OCI-LY1 (cell line): Measurements from ENCODE around the gene NSL1.

ENCODE experiments used
- H2AFZ ChIP-seq: fragments of 200-600 bp; sonication (generic), shearing (Covaris generic); 2 replicates; pipeline ENCODE4 v1.6.0; 2014; ENCODE audit warnings: antibody characterized with exemption, mild to moderate bottlenecking, low read length
- H3F3A ChIP-seq: fragments of 200-600 bp; sonication (generic), shearing (Covaris generic); 2 replicates; pipeline ENCODE4 v1.6.0; 2014; ENCODE audit warnings: mild to moderate bottlenecking, antibody characterized with exemption, low read length, moderate library complexity; ENCODE audit not compliant: insufficient read depth
- H3K27ac ChIP-seq: fragments of 200-600 bp; sonication (generic); 2 replicates; pipeline ENCODE4 v1.5.1; 2014; ENCODE audit warnings: low read length, mixed run types, mild to moderate bottlenecking, low read depth; ENCODE audit not compliant: poor library complexity, severe bottlenecking
- H3K27me3 ChIP-seq: fragments of 200-600 bp; sonication (generic); 2 replicates; pipeline ENCODE4 v1.6.0; 2014; ENCODE audit warnings: antibody characterized with exemption, mild to moderate bottlenecking, low read length, moderate library complexity; ENCODE audit not compliant: insufficient read depth
- H3K36me3 ChIP-seq: fragments of 200-600 bp; sonication (generic); 2 replicates; pipeline ENCODE4 v1.6.1; 2014; ENCODE audit warnings: mild to moderate bottlenecking, antibody characterized with exemption, low read length, moderate library complexity, mixed read lengths; ENCODE audit not compliant: insufficient read depth
- H3K4me1 ChIP-seq: fragments of 200-600 bp; sonication (generic); 2 replicates; pipeline ENCODE4 v1.5.1; 2014; ENCODE audit warnings: mild to moderate bottlenecking, low read length, moderate library complexity; ENCODE audit not compliant: insufficient read depth, severe bottlenecking
- H3K4me2 ChIP-seq: fragments of 200-600 bp; sonication (generic), shearing (Covaris generic); 2 replicates; pipeline ENCODE4 v1.6.1; 2014; ENCODE audit warnings: low read length
- H3K4me3 ChIP-seq: fragments of 200-600 bp; sonication (generic); 2 replicates; pipeline ENCODE4 v1.5.1; 2014; ENCODE audit warnings: low read length, low read depth, mild to moderate bottlenecking, mixed read lengths; ENCODE audit not compliant: poor library complexity, severe bottlenecking
- H3K79me2 ChIP-seq: fragments of 200-600 bp; shearing (Covaris generic); 2 replicates; pipeline ENCODE4 v1.6.1; 2016; ENCODE audit warnings: mixed run types, low read length, mixed read lengths; ENCODE audit not compliant: insufficient read depth
- H3K9ac ChIP-seq: fragments of 200-600 bp; sonication (generic), shearing (Covaris generic); 2 replicates; pipeline ENCODE4 v1.6.1; 2014; ENCODE audit warnings: mild to moderate bottlenecking, low read length, mixed read lengths
- H3K9me2 ChIP-seq: fragments of 200-600 bp; sonication (generic), shearing (Covaris generic); 2 replicates; pipeline ENCODE4 v1.6.1; 2014; ENCODE audit warnings: low read depth, mild to moderate bottlenecking, low read length, mixed read lengths
- H3K9me3 ChIP-seq: fragments of 200-600 bp; shearing (Covaris generic); 2 replicates; pipeline ENCODE4 v1.6.1; 2014; ENCODE audit warnings: low read length, mixed read lengths
- H4K20me1 ChIP-seq: fragments of 200-600 bp; sonication (generic), shearing (Covaris generic); 2 replicates; pipeline ENCODE4 v1.6.0; 2016; ENCODE audit warnings: mild to moderate bottlenecking, low read length; ENCODE audit not compliant: insufficient read depth
- EZH2 ChIP-seq: fragments of 200-600 bp; sonication (generic), shearing (Covaris generic); IDR thresholded peaks from 2 replicates; pipeline ENCODE4 v1.8.0; 2017; ENCODE audit warnings: borderline replicate concordance, mixed run types, mild to moderate bottlenecking, antibody characterized with exemption, low read length, moderate library complexity, mixed read lengths
- TF ChIP-seq, protein P1 (sequence below): fragments of 200-600 bp; sonication (generic), shearing (Covaris generic); IDR thresholded peaks from 2 replicates; pipeline ENCODE4 v1.5.1; 2017; ENCODE audit warnings: mild to moderate bottlenecking, antibody characterized with exemption, low read length, moderate library complexity, mixed read lengths

NSL1 gene

DNA sequence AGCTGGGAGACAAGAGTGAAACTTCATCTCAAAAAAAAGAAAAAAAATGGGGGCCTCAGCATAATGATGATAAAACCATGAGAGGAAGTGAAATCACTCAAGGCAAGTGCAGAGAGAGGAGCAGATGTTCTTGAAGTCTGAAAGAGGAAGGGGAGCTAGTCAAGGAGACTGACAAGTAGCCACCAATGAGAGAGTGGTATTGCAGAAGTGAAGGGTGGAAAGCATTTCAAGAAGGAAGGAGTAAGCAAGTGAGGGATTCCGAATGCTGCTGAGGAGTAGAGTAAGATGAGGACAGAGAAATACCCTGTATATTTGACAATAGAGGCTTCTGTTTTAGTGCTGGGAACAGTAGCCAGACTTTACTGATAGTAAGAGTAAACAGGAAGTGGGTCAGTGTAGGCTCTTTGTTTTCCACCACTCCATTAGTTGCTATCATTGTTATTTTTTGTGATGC lies 3.0 kb upstream of the NSL1 start:
- Histone ChIP-seq H3K36me3 (peaks cover 31% of the 10 kb centered on the region), H2AFZ (no peak overlapping the region), H3K27me3 (no peaks in the 10 kb centered on the region), H3K4me3 (peak overlapping the region; percentile 7), H3K9me3 (no peaks in the 10 kb centered on the region), H4K20me1 (no peaks in the 10 kb centered on the region), H3K4me2 (peak overlapping the region; percentile 41), H3K9ac (no peak overlapping the region), H3K27ac (peak overlapping the region; percentile 78), H3K79me2 (peaks cover 6% of the 10 kb centered on the region; the same call in 1 of the 2 replicates), H3F3A (no peaks in the 10 kb centered on the region), H3K9me2 (no peaks in the 10 kb centered on the region), H3K4me1 (peaks cover 34% of the 10 kb centered on the region)
- TF ChIP-seq, protein P1, sequence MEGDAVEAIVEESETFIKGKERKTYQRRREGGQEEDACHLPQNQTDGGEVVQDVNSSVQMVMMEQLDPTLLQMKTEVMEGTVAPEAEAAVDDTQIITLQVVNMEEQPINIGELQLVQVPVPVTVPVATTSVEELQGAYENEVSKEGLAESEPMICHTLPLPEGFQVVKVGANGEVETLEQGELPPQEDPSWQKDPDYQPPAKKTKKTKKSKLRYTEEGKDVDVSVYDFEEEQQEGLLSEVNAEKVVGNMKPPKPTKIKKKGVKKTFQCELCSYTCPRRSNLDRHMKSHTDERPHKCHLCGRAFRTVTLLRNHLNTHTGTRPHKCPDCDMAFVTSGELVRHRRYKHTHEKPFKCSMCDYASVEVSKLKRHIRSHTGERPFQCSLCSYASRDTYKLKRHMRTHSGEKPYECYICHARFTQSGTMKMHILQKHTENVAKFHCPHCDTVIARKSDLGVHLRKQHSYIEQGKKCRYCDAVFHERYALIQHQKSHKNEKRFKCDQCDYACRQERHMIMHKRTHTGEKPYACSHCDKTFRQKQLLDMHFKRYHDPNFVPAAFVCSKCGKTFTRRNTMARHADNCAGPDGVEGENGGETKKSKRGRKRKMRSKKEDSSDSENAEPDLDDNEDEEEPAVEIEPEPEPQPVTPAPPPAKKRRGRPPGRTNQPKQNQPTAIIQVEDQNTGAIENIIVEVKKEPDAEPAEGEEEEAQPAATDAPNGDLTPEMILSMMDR: no peak
- no peak for TF ChIP-seq EZH2

DNA sequence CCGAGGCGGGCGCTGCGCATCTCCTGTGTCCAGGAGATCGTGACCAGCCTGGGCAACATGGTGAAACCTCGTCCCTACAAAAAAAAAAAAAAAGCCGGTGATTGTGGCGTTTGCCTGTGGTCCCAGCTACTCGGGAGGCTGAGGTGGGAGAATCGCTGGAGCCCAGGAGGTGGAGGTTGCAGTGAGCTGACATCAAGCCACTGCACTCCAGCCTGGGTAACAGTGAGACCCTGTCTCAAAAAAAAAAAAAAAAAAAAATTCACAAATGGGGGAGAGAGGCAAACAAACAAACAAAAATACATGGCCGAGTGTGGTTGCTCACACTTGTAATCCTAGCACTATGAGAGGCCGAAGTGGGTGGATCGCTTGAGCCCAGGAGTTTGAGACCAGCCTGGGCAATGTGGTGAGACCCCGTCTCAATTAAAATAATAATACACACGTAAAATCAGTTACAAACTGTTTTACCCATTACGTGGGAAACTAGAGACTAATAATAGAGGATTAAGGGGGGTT lies 875 bp upstream of the NSL1 start:
- Histone ChIP-seq H3K4me3 (peak overlapping the region; percentile 82), H4K20me1 (no peaks in the 10 kb centered on the region), H2AFZ (no peak overlapping the region; the same call in 1 of the 2 replicates), H3K79me2 (peaks cover 24% of the 10 kb centered on the region), H3K27me3 (no peaks in the 10 kb centered on the region), H3K9ac (peak overlapping the region; percentile 81), H3F3A (no peaks in the 10 kb centered on the region), H3K4me2 (peak overlapping the region; percentile 66), H3K27ac (peak overlapping the region; percentile 77), H3K36me3 (peaks cover 17% of the 10 kb centered on the region; the same call in 1 of the 2 replicates), H3K9me2 (no peaks in the 10 kb centered on the region), H3K9me3 (no peaks in the 10 kb centered on the region), H3K4me1 (peaks cover 46% of the 10 kb centered on the region)
- TF ChIP-seq EZH2: no peak
- TF ChIP-seq, protein P1: no peak

DNA sequence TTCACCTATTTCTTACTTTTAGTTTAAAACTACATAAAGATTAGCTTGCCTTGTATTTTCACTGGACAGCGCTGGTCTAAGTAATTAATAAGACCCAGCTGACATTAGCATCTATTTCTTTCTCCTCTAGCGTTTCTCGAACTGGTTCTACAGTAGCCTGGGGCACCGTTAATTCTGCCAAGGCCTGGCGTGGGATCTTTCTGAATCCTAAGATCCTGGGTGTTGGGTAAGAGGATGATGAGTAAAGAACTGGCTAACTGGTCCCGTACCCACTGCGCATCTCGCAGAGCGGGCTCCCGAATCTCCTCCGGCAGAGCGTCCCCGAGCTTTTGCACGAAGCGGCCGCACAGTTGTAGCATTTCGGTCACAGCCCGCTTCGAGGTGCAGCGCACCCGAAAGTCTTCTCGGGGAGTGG lies 309 bp downstream of the NSL1 start:
- Histone ChIP-seq H3K9me2 (no peaks in the 10 kb centered on the region), H3K4me2 (peak overlapping the region; percentile 66), H4K20me1 (no peaks in the 10 kb centered on the region), H3K9me3 (no peaks in the 10 kb centered on the region), H3K36me3 (peaks cover 22% of the 10 kb centered on the region; the same call in 1 of the 2 replicates), H3K27me3 (no peaks in the 10 kb centered on the region), H3K4me3 (peak overlapping the region; percentile 82), H3F3A (no peaks in the 10 kb centered on the region), H3K9ac (peak overlapping the region; percentile 81), H3K79me2 (peaks cover 24% of the 10 kb centered on the region), H3K4me1 (peaks cover 46% of the 10 kb centered on the region), H3K27ac (peak overlapping the region; percentile 77), H2AFZ (no peak overlapping the region)
- TF ChIP-seq EZH2: no peak
- TF ChIP-seq, protein P1: no peak
